GM18498 (cell line): ENCODE data around the gene ETV3L.

Source experiments
- ATAC-seq: cut with Tn5 transposase; IDR thresholded peaks from one replicate; pipeline ENCODE4 v1.9.1; 2021; ENCODE audit warnings: mild to moderate bottlenecking, moderate library complexity; ENCODE audit not compliant: unreplicated experiment

Gene ETV3L

DNA sequence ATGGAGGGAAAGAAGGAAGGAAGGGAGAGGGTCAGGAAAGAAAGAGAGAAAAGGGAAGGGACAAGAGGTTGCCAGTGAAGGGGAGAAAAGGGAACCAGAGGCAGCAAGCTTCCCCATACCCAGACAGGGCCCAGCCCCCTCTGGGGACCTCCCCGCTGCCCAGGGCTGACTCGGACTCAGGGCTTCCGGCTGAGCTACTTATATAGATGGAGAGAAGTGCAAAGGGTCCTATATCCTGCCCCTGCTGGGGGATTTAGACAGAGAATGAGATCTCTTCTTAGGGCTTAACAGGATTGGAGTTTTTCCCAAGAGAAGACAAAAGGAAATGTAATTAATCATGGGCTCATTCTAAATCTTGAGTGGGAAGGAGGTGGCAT is at the start of gene ETV3L:
TSS of gene ETV3L (minus strand) at position 176 of the 377 bp plus-strand sequence. CDS start 285 bp downstream, outside the sequence.
- ATAC-seq = no peak

DNA sequence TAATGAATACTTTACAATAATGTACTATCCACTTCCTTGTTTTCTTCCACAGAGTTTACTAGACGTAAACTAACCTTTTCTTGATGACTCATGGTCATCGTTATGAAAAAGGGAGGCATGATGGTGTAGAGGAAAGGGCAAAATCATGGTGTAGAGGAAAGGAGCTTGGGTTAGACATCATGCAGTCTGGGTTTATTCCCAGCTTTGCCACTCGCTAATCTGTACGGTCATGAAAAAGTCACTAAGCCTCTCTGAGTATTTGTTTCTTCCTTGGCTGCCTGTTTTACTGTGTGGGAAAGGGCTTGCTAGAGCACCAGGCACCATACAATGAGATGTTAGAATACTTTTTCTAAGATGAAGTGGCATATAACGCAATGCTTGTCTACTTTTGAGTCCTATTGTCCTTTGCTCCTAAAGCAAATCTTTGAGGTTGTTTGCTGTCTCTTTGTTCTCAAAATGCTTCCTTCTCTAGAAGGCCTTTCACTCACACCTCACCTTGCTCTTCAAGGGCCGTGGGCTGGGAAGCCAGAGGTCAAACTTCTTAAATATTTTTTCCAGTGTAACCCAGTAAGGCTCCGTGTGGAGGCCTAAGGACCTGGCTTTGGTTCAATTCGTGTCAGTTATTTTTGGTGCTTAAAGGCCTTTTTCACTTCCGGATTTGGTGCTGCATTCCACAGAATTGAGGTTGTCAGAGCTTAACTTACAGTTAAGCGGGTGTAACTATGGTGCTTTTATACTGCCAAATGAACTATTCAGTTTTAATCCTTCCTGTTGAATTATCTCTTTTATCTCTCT is 48.5 kb upstream of the ETV3L start:
- no peak for ATAC-seq

DNA sequence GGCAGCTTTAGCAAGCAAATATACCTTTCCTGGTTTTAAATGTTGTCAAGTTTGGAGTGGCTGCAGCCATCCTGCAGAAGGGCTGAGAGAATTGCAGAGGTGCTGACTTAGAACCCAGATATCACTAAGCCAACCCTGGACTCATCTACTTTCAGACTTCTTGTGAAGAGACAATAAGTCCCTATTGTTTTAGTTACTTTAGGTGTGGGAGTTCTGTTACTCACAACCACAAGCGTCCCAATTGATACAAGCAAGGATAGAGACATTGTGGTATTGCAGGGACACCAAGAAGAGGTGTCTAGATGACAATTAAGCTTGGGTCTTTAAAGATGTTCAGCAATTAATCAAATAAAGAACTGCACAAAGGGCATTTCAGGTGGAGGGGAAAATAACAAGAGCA is 47.4 kb upstream of the ETV3L start:
- ATAC-seq = no peak

DNA sequence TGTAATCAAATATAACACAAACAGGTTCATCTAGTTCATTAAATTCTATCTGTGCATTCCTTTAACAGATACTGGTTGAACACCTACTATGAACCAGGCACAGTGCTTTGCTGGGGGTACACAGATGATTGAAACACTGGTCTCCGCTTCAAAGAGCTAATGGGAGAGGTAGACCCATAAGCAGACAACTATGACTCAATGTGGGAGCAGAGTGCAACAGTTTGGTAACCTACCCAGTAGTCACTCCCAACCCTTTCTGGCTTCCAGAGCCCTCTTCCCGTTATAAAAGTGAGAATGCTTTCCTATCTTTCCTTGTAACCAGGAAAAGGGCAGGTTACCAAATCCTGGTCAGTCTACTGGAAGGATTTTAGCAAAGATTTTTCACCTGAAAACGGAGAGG is 46.6 kb upstream of the ETV3L start:
- no peak for ATAC-seq

DNA sequence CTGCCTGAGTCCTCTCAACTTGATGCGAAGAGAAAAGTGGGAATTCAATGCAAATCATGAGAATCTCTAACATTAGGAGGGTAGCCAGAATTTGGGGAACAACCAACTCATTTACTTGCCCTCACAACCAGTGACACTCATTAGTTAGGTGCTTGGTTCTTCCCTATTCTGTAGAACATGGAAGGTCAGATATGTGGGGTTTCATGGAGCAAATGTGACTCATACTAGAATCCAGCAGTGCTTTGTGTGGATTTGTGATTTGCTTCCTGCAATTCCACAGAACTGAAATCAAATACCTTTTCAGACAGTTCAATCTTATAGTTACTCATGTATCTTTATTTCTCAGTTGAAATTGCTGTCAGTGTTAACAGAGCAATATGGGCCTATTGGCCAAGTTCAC is 45.5 kb upstream of the ETV3L start:
- ATAC-seq = no peak

DNA sequence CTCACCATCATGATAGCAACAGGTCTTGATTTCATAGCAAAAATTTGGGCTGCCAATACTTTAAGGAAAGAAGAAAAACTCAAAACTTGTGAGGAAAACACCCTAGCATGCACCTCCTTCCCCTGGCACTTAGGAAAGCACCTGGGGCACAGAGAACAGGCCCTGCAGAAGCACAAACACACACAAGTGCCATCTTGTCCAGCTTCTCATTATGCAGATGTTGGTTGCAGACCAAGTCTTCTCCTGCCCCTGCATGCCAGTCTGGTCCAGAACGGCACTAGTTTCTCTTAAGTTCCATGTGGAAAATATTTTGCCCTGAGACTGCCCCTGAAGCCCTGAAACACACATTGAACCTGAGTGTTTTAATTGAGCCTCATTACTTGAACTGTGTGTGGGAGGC is 44.9 kb upstream of the ETV3L start:
- no peak for ATAC-seq

DNA sequence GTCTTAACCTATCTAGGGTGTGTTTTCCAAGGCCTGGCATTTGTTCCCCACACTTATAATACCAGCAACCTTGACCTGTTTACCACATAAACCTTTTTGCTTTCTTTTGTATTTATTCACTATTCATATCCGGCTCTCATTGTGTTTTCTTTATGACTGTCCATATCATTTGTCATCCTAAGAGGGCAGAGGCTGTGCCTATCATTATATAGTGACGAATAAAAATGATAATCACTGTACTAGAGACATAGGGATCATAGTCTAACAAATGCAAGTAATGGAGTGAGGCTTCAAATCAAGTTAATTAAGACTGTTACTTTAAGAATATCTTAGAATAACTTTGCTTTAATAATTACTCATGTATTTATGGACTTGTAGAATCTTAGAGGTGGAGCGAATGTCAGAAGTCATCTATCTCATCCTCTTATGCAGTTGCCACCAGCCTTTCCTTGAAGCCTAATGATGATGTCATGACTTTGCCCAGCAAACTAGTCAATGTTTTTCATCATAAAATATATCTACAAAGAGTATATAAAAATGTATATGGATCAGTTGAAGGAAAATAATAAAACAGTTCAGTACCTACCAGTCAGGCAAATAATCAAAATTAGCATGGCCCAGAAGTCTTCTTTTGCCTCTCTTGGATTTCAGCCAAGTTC is 43.3 kb upstream of the ETV3L start:
- ATAC-seq = no peak

DNA sequence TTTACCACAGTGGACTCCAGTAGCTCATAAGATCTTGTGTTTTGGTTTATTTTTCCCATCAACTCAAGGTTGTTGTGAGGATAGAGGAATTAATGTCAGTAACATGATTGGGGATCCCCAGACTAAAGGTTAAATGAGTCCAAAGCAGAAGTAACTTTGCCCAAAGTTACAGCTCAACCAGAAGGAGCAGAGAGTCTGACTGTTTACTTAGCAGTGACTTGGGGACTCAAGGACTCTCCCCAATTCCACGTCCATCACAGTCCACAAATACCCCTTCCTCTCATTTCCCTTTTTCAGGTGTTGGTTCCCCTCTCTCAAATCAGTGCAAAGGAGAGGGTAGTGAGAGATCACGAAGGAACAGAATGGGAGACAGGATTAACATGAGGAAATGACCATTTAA is 42.6 kb upstream of the ETV3L start:
- ATAC-seq = no peak

DNA sequence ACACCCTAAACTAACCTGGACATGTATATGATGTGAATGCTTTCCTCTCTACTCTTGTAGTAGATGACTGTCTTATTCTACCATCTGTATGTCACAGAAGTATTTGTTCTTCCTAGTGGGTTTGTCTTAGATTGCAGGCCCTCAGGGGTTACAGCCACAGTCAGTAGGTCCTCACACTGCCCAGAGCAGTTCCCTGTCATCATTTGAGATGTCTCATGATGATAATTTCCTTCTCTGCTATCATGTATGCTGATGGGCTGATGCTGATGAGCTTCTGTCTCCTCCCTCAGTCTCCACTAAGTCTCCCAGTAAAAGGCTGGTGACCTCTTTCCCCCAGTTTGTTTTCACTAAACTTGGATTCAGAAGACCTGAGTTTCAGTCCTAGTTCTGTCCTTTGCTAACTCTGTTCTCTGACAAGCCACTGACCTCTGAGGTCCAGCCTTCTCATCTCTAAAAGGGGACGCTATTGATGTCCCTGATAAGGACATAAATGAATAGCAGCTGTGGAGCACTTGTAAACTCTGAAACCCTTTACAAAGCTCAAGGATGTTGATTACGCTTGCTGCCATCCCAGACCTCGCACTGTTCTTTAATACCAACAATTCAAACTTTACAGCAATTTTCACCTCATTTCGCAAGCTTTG is 41.7 kb upstream of the ETV3L start:
- ATAC-seq = no peak

DNA sequence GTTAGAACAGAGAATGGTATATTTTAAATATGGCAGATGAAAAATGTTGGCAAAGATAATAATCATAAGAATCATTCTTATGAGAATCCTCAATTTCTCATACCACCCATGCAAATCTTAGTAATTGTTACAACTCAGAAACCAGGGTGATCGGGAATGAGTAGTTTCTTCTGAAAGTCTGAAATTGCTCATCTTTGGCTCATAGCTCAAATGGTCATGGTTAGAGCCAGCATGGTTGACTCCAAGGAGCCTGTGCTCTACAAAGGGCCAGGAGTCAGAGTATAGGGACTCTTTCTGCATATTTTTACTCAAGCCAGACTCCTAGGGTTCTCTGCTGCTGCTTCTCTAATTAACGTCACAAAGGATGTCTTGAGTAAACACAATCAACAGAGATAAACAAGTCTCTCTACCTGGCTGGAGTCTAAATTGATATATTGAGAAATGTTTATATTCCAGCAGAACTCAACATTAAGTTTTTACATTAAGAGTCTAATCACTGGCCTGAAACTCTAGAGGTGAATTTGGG is 40.5 kb upstream of the ETV3L start:
- ATAC-seq = no peak

DNA sequence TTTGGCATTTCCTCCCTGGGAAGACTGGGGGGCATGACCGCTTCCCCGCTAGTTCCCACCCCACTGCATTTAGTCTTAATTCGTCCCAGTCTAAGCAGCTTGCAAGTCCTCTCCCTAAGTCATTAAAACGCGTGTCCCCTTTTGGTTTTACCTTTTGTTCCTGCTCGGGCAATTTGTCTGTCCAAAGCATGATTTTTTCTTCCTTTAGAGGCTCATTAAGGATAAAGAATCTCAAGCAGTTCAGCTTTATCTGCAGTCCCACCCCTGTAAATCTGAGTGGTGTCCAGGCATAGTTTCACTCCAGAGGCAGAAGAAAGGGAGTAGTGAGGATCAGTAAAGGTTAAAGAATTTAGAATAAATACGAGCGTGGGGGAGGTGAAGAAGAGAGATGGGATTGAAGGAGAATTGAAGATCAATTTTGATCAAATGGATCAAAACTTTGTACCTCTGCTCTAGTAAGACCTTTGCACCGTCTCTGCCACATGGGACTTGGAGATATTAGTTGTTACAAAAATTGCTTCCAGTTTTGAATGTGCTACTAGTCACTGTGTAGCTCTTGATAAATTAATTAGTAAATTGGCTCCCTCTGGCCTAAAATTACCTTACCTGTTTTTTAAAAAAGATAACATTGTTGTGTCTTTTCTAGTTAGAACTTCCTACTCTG is 39.6 kb upstream of the ETV3L start:
- ATAC-seq = no peak

DNA sequence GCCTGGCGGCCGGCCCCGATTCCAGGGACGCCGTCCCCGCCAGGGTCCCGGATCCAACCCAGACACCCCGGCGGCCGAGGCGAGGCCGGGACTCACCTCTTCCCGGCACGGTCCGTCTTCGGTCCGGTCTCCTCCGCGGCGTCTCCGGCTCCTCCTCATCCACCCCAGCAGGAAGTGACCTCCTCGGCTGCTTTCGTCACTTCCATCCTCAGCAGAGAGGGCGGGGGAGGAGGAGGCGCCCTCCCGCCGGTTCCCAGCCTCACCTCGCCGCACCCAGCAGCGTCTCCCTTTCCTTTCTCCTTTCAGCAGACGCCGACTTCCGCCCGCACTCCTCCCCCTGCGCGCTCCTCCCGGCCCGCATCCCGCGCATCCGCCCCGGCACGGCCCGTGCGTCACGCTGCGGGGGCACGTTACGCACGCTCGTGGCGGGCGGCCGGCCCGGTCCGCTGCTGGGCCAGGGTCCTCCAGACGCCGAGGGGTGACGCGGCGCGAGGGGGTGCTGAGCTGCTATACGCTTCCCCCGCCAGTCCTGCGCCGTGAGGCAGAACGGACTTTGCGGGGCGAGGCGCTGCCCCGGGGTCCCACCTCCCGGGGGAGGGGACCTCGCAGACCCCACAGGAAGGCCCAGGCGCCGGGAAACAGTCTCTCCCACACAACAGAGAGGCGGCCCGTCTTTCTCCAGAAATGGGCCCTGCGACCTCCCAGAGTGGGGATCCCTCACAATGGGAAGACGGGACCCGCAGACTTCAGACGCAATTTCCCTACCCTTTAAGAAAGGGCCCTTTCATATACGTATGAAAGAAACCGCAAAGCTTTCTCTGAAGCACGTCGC is 38.8 kb upstream of the ETV3L start, which contains the start of gene ETV3:
TSS of gene ETV3 (minus strand) at position 176 of the 832 bp plus-strand sequence. CDS start 2,043 bp downstream, outside the sequence.
- ATAC-seq = peak; percentile 91

DNA sequence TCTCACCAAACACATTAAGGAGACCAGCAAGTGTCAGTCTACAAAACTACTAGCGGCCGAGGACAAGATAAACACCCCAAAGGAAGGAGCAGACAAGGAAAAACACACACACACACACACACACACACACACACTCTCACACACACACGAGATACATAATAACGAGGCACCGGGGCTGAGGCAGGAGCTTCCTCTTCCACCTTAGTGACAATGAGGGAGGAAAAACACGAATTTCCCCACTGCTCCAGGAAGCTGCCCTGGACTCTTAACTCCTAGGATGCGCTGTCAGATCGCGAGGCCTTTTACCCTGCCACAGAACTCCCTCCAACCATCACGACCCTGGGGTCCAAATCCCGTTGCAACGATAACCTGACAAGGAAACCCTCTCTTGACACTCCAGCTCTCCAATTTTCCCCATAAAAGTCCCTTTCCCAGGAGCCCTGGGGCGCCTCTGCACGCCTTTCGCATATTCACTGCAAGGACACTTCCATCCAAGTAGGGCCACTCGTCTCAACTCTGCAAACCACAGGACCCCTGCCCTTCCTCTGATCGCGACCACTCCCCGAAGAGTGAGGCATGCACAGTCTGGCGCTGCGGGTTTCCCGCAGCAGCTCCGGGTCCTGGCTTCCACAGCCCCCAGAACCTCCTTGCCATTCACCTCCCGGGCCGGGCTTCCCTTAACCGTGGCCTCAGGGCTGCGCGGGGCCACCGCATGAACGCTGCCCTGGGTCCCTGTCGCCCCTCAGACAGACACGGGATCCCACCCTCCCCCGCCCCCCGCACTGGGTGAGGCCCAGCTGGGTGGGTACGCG is 38.0 kb upstream of the ETV3L start:
- peak; percentile 5 for ATAC-seq

DNA sequence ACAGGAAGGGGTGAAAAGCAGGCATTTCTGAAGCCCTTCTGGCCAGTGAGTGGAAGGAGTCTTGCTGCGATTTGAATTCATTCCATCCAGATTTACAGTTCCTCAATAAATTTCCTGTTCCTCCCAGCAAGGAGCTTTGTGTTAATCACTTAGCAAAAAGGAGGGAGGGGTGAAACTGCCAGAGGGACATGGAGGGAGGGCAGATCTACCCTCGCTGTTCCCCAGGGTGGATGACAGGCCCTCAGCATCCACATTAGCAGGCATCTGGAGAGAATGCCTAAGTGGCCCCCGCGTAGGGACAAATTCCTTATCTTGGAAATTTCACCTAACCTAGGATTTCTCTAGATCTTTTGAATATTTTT is 37.4 kb upstream of the ETV3L start:
- no peak for ATAC-seq

DNA sequence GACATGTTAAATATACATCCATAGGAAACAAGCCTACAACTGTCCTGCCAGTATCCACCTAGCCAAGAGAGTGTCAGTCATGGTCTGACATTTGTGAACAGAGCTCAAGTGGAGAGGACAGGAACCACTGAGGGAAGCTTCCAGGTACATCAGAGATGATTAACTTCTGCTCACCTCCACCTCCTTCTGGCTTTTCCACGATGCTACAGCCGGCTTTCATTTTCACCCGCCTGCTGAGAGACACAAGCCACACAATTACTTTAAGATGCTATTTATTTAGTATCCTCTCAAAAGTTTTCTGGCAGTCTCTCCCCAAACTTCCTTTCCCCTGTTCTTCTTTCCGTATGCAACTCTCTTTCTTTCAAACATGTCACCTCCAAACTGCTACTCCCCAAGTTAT is 36.5 kb upstream of the ETV3L start:
- ATAC-seq = no peak

DNA sequence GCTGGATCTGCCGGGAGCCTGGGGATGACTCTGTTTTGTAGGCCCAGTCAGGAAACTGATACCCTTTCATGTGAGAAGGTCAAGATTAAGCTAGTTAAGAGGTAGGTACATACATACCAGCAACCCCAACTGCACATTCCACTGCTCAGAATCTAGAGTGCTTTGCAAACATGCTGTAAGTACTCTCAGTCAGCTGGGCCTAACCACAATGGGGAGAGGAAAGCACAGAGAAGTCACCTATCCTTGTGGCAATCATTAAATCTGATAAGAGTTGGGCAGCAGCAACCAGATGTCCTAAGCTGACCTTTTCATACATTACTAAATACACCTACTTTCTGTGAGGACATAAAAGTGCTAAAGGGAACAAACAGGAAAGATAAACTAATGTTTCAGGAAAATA is 36.0 kb upstream of the ETV3L start:
- ATAC-seq = no peak

DNA sequence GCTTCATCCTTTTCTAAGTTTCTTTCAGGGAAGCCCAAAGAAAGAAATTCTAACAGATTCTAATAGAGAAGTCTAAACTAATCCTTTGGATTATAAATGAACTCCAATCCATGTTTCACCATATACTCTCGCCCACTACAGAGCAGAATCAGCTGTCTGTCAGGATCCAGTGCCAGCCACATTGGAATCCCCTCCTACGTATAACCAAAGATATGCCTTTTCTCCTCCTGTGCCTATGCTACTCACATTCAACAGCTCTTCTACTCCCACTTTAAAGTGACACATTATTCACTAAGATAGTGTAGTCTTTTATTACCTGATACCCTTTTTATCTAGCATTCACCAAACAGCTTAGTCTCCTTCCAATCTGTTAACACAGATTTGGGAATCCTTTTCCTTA is 35.5 kb upstream of the ETV3L start:
- ATAC-seq = no peak

DNA sequence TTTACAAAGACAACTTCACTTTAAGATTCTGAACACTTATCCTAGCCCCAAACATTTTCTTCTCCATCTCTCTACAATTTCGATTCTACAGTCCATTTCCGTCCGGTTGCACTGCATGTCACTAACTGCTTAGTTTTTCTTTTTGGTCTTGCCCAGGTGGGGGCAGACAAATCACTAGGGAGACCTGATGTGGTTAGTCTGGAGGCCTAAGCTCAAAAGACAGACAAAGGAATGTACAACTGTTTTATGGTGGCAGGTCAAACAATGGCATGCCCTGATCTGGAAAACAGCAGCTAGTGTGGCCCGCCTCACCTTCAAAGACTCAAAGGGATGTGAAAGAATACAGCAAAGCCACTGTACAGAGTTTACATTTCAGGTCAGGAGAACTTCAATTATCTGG is 34.8 kb upstream of the ETV3L start:
- no peak for ATAC-seq

DNA sequence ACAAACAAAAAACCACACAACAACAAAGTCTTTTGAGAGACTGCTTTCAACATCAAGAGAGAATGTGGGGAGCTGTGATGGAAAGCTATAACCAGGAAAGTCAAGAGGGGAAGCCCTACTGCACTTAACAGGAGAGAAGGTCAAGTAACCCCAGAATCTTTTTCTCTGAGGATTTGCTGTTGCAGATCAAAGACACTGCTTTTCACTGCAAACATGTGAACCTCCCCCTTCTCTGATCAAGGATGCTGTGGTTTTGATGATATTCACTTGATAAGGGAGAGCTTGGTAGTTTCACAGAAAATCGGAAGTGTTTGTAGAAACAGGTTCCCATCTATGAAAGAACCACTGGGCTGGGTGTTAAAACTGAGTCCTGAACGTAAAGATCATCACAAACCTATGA is 33.8 kb upstream of the ETV3L start:
- no peak for ATAC-seq
